GM23248 (cell line): Measurements from ENCODE around the gene SMIM29.
"Not testable (repeated sequence)": the region's sequence is repeated elsewhere in the genome, so short reads cannot be mapped to it uniquely, and the experiment has no call there.

ENCODE experiments used
- EZH2 ChIP-seq: fragments of 200-600 bp; sonication (generic); IDR thresholded peaks from 2 replicates; pipeline ENCODE4 v1.6.1; 2018; ENCODE audit warnings: antibody characterized with exemption, mild to moderate bottlenecking; ENCODE audit not compliant: insufficient read depth, poor library complexity, severe bottlenecking
- EZH2phosphoT487 ChIP-seq: fragments of 200-600 bp; sonication (generic); IDR thresholded peaks from 2 replicates; pipeline ENCODE4 v1.6.1; 2018; ENCODE audit warnings: antibody characterized with exemption, moderate library complexity, mild to moderate bottlenecking, low read depth; ENCODE audit not compliant: insufficient read depth

DNA sequence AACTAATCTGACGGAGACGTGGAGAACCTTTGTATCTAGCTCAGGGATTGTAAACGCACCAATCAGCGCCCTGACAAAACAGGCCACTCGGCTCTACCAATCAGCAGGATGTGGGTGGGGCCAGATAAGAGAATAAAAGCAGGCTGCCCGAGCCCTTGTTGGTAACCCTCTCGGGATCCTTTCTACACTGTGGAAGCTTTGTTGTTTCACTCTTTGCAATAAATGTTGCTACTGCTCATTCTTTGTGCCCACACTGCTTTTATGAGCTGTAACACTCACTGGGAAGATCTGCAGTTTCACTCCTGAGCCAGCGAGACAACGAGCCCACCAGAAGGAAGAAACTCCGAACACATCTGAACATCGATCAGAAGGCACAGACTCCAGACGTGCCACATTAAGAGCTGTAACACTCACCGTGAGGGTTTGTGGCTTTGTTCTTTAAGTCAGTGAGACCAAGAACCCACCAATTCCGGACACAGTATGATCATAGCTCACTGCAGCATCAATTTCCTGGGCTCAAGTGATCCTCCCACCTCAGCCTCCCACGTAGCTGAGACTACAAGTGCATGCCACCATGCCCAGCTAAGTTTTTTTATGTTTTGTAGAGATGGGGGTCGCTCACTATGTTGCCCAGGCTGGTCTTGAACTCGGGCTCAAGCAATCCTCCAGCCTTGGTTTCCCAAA lies 21.0 kb upstream of the SMIM29 start:
- not testable (repeated sequence) for TF ChIP-seq EZH2phosphoT487, EZH2
